AG10803 (cell line): Measurements from ENCODE around the gene MYBPC3.

Experiments
- DNase-seq: peaks from one replicate; pipeline ENCODE4 v3.0.0; 2010; ENCODE audit warnings: low read depth
- H3K4me3 ChIP-seq: 2 replicates; pipeline ENCODE4 v1.5.1; 2011; ENCODE audit warnings: mild to moderate bottlenecking, low read length, control low read depth
- TF ChIP-seq, protein P1 (sequence below): conservative IDR thresholded peaks from 2 replicates; pipeline ENCODE4 v1.5.1; 2011; ENCODE audit warnings: mild to moderate bottlenecking, low read length, control low read depth, inconsistent platforms

Gene MYBPC3

DNA sequence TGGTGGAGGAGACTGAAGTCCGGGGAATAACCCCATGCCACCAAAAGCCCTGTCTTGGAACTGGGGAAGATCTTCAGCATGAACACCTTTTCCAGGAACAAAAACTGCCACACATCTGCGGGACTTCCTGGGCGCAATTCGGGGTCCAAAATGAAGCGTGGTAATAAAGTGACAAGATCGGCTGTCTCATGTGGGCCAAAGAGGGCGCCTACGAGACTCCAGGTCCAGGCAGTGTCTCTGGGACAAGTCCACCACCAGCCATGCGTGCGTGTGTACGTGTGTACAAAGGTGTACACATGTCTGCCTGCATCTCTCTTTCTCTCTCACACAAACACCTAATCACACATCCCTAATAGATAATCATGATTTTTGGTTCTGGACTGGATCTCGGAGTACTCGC, 8.9 kb upstream of the MYBPC3 start:
- no peak overlapping the region for H3K4me3 ChIP-seq
- no peak for DNase-seq
- TF ChIP-seq, protein P1, sequence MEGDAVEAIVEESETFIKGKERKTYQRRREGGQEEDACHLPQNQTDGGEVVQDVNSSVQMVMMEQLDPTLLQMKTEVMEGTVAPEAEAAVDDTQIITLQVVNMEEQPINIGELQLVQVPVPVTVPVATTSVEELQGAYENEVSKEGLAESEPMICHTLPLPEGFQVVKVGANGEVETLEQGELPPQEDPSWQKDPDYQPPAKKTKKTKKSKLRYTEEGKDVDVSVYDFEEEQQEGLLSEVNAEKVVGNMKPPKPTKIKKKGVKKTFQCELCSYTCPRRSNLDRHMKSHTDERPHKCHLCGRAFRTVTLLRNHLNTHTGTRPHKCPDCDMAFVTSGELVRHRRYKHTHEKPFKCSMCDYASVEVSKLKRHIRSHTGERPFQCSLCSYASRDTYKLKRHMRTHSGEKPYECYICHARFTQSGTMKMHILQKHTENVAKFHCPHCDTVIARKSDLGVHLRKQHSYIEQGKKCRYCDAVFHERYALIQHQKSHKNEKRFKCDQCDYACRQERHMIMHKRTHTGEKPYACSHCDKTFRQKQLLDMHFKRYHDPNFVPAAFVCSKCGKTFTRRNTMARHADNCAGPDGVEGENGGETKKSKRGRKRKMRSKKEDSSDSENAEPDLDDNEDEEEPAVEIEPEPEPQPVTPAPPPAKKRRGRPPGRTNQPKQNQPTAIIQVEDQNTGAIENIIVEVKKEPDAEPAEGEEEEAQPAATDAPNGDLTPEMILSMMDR = no peak

DNA sequence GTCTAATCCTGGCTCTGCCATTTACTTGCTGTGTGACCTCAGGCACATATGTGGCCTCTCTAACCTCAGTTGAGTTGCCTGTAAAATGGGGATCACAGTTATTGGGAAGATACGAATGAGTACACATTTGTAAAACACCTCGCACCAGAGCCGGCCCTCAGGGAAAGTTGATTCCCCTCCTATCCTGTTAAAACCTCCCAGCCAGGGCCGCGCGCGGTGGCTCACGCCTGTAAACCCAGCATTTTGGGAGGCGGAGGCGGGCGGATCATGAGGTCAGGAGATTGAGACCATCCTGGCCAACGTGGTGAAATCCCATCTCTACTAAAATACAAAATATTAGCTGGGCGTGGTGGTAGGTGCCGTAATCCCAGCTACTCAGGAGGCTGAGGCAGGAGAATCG, 7.8 kb upstream of the MYBPC3 start:
- TF ChIP-seq, protein P1 = no peak
- DNase-seq = no peak
- H3K4me3 ChIP-seq = no peak overlapping the region

DNA sequence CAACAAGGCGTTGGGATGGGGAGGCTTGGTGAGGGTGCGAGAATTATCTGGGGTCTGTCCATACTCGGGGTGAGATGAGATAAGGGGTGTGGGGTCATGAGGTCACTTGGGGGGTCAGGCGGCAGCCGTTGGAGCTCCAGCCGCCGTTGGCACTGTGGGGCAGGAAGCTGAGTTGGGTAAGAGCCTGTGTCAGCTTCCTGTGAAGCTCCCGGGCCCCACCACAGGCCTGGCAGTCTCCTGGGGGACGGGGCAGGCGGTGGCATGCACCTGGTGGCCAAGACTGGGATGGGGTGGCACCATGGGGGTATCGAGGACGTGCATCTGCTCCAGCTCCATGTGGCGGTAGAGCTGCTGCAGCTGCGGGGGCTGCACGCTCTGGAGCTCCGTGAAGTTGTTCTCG, 7.1 kb upstream of the MYBPC3 start:
- TF ChIP-seq, protein P1 = no peak
- DNase-seq = no peak
- no peak overlapping the region for H3K4me3 ChIP-seq

DNA sequence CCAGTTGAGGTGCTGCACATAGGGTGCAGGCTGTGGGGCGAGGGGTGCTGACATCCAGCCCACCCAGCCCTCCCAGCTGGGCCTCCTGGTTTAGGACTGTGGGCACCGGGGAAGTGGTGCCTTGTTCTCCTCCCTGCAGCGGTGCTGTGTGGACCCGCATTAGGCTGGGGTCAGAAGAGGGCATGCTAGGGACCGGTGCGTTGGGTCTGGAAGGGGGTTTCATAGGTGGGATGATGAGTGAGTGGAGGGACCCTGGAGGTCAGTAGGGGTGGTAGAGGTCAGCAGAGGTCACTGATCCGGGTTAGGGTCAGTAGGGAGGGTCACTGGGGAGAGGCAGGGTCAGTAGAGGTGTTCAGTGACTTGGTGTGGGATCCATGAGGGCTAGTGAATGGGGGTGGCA, 6.7 kb upstream of the MYBPC3 start:
- no peak for DNase-seq
- TF ChIP-seq, protein P1 = no peak
- H3K4me3 ChIP-seq = no peak overlapping the region

DNA sequence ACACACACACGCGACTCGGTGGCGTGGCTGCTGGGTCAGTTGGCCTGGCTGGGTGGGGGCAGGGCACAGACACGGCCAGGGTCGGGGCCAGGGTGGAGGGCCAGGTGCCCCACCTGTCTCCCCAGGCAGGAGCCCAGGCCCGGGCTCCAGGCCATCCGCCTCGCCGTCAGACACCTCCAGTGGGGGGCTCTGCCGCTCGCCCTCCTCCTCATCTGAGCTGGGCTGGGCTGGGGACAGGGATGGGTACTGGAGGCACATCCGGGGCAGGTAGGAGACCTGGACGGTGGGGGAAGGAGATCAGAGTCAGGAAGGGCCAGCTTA, 6.2 kb upstream of the MYBPC3 start:
- no peak for DNase-seq
- TF ChIP-seq, protein P1 = no peak
- no peak overlapping the region for H3K4me3 ChIP-seq

DNA sequence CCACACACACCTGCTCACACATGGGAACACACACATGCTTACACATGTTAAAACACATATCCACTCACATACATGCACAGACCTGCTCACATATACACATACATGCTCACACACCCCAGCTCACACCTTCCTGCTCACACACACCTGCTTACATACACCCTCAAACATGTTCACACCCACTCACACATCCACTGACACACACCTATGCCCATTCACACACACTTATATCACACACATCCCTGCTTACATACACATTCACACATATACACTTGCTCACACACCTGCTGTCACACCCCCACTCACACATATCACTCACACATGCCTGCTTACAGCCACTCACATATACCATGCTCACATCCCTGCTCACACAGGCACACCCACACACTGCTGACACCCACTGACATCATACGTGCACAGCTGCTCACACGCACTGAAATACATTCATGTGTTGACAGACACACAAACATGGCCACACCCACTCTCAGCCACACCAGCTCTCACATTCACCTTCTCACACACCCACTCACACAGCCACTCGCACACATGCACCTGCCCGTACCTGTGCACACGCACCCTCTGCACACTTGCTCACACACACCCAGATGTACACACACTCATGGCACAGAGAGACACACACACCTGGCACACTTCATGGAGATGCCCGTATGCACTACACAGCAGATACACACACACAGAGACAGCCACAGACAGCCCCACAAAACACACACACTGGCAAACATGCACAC, 5.7 kb upstream of the MYBPC3 start:
- TF ChIP-seq, protein P1 = no peak
- DNase-seq = no peak

DNA sequence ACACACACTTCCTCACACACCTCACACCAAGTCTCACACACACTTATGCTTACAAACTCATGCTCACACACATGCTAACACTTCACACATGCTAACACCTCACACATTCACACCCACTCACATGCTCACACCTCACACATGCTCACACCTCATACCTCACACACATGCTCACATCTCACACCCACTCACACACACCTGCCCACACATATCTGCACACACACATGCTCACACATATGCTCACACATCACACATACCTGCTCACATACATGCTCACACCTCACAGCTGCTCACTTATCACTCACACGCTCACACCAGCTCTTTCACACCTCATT, 4.5 kb upstream of the MYBPC3 start:
- DNase-seq = no peak
- no peak overlapping the region for H3K4me3 ChIP-seq
- TF ChIP-seq, protein P1 = no peak

More for the DNA sequence above, 5.7 kb upstream of the MYBPC3 start:
- no peak overlapping the region for H3K4me3 ChIP-seq
